ENCODE data around the gene SLC25A34.

SLC25A34 gene

DNA sequence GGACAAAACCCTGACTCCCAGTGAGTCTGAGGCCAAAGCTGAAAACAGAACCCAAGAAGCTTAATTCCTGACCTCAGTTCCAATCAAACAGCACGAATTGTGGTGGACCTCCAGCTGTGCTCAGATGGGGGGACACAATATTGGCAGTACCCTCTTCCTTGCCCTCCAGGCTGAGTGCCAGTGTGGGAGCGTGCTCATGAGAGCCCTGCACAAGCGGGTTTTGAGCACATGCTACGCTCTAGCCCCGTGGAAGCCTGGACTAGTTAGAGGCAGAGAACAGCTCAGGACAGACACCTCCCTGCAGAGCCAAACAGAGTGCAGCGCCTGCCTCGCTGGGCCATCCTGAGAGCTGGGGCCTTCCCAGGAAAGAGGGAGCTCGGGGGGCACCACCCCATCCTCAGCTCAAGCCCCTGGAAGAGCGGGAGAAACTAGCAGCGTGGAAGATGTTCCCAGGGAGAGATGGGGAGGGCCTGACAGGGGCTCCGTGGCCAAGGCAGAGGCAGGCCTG lies 2.8 kb upstream of the SLC25A34 start:
- DNase-seq (ENCODE audit: low read depth in 2 of 2): no peak

DNA sequence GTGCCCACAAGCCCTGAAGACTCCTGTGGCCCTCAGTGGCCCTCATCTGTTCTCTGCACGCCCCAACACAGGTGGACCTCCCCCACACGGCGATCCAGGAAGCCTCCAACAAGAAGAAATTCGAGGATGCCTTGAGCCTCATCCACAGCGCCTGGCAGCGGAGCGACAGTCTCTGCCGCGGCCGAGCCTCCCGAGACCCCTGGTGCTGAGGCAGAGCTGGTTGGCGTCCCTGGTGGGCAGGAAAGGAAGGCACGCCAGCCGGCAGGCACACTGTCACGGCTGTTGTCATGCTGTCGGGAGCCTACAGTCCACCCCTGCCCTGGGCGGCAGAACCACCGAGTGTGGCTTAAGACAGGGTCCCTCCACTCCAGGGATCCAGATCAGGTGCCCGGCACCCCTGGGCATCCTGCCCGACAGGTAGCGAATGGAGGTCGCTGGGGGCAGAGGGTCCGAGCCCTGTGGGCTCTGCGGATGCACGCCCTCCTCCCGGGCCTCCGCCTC lies 2.3 kb upstream of the SLC25A34 start:
- DNase-seq (ENCODE audit: low read depth in 2 of 2): no peak

DNA sequence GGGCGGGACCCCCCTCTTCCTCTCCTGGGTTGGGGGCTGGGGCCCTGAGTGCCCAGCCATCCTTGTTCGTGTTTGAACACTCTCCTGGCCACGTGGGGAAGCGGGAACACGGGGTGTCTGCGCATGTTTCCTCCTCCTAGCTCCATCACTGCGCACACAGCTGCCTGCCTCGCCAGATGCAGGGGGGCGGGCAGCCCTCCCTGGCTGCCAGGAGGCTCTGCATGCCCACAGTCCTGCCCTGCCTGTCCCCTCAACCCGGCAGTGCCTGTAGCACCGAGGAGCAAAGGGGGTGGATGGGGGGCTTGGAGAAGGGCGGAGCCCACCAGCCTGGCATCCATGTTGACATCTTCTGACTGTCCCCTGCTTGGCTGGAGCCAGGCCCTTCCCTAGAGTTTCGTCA lies 1.8 kb upstream of the SLC25A34 start:
- no peak for DNase-seq (ENCODE audit: low read depth in 2 of 2)

DNA sequence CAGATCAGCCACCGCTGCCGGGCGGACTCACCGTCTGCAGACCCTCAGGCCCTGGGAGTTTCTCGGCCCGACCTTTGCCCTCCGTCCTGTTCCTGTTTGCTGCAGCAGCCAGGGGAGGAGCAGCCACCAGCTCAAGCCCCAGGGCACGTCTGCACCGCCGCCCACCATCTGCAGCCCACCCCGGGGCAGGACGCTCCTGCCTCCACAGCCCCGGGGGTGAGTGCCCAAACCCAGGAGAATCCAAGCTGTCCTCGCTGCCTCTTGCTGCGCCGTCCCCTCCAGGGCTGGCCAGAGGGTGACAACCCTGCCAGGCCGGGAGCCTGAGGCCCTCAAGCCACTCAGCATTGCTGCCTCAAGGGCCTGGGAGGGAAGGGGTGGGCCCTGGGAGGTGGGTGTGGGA lies 1.2 kb upstream of the SLC25A34 start:
- DNase-seq (ENCODE audit: low read depth in 2 of 2): no peak

DNA sequence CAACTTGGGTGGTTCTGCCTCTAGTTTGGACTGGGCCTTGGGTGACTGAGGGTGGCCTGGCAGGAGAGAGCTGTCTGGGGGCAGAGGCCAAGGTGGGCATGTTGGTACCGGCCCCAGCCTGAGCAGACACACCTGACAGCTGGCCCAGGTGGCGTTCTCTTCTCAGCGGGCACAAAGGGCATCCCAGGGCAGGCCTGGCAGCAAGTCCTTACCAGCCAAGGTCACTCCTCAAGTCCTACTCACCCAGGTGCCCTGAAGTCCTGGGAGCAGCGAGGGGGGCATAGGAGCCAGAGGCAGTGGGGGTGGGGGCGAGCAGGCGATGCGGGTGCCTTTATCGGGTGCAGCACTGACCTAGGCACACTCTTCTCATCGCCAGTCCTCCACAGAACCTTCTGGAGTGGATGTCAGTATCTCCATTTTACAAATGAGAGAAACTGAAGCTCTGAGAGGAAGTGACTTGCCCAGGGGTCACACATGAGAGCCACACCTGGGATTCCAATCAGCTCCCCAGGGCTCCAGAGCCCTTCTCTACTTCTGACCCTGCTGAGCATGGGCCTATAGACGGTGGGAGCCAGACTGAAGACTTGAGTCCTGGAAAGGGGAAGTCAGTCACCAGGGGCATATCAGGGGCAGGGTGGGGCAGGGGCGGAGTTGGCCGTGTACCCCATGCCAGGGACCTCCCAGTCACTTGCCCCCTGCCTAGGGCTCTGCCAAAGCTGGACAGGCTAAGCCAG lies 587 bp upstream of the SLC25A34 start:
- no peak for DNase-seq (ENCODE audit: low read depth in 2 of 2)

DNA sequence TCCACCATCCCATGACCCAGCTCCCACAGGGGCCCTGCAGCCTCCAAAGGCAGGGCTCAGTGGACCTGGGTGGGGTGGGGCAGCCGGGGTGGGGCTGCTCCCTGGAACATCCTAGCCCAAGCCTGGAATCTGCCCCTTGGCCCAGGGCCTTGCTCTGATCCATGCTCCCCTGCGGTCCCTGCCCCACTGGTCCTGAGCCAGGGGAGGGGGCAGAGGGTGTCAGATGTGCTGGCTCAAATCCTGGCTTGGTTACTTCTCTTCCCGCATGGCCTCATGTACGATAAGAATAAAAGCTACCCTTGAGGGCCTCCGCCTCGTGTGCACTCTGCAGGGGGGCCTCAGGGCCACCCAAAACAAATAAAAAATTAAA lies 819 bp downstream of the SLC25A34 start:
- no peak for DNase-seq (ENCODE audit: low read depth in 2 of 2)

DNA sequence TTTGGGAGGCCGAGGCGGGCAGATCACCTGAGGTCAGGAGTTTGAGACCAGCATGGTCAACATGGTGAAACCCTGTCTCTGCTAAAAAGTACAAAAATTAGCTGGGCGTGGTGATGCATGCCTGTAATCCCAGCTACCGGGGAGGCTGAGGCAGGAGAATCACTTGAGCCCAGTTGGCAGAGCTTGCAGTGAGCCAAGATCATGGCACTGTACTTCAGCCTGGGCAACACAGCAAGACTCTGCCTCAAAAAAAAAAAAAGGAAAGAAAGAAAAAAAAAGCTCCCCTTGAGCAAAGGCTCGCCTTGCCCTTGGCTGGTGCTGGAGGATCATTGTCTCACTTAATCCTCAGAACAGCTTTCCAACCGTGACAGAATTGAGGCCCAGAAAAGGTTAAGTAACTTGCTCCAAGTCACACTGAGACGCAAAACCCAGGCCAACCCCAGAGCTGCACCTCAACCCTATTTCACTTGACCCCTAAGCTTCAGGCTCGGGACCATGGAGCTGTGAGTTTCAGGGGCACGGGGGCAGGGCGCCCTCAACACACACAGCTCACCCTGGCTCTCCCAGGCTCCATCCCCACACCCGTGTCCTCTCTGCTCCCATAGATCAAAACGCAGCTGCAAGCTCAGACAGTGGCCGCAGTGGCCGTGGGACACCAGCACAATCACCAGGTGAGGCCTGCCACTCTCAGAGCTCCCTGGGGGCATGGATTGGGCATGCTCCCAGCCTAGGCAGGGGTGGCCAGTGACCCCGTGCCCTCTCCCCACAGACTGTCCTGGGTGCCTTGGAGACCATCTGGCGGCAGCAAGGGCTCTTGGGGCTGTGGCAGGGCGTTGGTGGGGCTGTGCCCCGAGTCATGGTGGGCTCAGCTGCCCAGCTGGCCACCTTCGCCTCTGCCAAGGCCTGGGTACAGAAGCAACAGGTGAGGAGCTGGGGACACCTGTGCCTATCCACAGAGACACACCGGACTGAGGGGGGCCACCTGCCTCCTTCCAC lies 1.6 kb downstream of the SLC25A34 start:
- DNase-seq (ENCODE audit: low read depth in 2 of 2): no peak

DNA sequence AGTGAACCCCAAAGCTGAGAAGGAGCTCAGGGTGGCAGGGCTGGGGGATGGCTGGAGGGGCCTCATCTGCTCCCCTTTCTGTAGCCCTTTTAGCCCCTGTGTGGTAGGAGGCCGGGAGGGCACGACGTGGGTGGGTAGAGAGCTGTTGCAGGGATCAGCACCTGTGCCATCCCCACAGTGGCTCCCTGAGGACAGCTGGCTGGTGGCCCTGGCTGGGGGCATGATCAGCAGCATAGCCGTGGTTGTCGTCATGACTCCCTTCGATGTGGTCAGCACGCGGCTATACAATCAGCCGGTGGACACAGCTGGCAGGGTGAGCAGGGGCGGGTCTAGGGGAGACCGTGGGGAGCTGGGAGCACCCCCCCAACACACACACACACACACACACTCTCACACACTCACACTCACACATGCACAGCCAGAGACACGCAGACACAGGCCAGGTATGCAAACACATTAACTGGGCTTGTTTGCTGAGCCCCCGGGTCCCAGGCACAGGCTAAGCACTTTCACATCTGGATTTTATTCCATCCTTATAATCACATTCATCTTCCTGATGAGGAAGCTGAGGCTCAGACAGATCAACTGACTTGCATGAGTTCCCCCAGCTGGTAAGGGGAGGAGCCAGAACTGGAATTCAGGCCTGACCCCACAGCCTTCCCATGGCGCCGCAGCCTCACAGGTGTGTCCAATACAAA lies 2.5 kb downstream of the SLC25A34 start:
- DNase-seq (ENCODE audit: low read depth in 2 of 2): no peak

DNA sequence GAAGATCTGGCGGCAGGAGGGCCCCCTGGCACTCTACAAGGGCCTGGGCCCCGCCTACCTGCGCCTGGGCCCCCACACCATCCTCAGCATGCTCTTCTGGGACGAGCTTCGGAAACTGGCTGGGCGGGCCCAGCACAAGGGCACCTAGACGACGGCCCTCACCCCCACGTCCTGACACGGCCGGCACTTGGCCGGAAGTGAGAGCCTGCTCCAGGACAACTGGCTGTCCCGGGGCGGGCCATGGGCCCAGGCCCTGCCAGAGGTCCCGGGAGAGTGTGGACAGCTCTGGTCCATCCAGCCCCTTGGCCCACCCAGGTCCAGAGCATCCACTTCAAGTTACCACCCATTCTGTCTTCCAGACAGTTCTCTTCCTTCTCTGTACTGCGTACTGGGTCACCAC lies 3.2 kb downstream of the SLC25A34 start:
- no peak for DNase-seq (ENCODE audit: low read depth in 2 of 2)

DNA sequence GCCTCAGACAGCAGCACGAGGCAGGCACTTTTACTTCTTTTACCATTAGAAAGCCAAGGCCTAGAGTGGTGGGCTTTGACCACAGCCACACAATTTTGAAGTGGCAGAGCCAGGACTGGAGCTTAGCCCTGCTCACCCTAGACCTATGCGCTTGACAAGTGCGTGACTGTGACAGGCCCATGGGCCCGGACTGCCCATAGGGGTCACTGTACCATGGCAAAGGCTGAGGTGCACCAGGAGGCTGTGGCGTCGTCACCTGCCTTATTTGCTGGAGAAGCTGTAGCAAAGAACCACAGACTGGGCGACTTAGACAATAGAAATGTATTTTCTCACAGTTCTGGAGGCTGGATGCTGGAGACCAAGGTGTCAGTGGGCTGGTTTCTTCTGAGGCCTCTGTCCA lies 3.7 kb downstream of the SLC25A34 start:
- no peak for DNase-seq (ENCODE audit: low read depth in 2 of 2)

DNA sequence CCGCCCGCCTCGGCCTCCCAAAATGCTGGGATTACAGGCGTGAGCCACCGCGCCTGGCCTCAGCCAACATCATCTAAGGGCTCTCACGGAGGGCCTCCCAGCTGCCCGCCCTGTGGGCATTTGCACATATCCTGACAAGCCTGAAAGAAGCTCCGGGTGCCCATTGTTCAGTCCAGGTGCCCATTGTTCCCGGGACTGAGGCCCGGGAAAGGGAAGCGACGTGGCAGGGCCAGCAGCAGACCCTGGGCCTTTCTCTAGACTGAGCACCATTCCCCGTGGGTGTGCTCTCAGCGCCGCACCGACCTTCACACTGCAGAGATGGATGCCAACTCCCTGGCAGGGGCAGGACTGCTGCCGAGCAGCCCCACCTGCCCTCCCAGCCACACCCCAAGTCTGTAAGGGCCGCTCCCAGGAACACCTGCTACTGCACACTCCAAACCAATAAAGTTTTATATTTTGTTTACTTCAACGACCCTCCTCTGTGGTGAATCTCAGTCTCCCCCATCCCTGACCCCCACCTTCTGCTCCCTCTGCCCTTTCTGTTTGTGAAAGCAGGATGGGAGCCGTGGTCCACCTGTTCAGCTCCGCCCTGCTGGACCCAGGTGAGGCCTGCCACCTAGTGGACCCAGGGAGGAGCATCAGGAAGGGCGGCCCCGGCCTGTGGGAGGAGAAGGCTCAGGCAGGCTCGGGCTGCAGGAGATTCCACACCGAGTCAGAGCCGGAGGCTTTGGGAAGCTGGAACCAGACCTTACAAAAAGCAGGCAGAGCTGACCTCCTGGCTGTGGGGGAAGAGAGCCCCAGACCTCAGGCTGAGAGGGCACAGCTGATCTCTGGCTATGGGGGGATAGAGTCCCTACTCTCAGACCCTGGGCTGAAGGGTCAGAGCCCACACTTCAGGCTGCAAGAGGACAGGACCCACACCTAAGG lies 5.1 kb downstream of the SLC25A34 start:
- DNase-seq (ENCODE audit: low read depth in 2 of 2): peak; percentile 44 to 60

DNA sequence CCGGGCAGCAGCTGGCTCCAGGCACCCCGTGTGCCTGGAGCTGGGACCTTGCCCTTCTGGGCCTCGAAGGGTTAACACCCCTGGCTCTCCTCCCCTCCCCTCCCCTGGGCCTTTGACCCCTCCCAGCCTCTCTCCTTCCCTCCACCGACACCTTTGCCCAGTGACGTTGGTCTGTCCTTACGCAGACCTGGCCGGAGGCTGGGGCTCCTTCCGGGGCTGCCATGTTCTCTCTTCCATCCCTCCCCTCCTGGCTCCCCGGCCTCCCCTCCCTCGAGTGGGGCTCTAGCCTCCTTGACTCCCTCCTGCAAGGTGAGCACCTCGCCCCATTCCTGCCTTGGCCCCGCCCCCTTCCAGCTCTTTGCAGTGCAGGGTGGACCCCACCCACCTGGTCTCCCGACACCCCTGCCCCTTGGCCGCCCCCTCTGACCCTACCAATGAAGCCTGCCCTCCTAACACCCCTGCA lies 6.3 kb downstream of the SLC25A34 start, which contains the start of gene TMEM82:
Gene TMEM82, plus strand, starts transcription at position 161 of the 463 bp plus-strand sequence. Its CDS starts 61 bp downstream, at position 222.
- no peak for DNase-seq (ENCODE audit: low read depth in 2 of 2)

DNA sequence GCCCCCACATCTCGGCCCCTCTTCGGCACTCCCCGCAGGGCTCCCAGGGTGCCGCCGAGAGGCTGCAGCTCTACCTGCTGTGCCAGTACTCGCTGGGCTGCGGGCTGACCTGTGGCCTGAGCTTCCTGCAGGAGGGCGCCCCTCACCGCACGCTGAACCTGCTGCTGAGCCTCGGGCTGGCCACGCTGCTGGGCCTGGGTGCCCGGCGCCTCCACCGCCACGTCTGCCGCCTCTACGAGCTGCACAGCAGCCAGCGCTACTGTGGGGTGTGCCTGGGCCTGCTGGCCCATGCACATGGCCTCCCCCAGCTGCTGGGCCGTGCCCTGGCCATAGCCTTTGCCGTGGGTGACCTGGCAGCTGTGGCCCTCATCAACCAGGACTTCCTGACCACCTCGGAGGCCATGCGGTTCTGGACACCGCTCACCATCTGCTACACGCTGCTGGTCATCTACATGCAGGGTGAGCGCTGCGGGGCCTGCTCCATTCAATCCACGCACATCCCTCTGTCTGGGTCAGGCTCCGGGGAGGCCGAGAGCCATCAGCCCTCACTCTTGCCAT lies 8.1 kb downstream of the SLC25A34 start:
- DNase-seq (ENCODE audit: low read depth in 2 of 2): no peak

DNA sequence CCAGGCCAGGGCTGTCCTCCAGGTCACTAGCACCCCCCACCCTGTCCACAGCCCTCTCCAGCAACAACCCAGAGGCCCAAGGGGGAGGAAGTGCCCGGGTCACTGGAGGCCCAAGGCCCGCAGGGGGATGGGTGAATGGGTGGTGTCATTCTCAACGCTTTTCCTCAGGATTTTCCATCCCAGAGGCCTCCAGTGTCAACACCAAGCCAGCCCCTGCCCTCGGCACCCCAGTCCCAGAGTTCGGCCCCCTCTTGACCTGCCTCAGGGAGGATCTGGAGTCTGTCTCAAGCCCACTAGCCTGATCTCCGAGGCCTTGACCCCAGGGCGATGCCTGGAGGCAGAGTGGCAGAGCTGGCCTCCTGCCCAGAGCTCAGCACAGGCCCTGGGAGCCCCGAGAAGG lies 11.3 kb downstream of the SLC25A34 start:
- no peak for DNase-seq (ENCODE audit: low read depth in 2 of 2)

DNA sequence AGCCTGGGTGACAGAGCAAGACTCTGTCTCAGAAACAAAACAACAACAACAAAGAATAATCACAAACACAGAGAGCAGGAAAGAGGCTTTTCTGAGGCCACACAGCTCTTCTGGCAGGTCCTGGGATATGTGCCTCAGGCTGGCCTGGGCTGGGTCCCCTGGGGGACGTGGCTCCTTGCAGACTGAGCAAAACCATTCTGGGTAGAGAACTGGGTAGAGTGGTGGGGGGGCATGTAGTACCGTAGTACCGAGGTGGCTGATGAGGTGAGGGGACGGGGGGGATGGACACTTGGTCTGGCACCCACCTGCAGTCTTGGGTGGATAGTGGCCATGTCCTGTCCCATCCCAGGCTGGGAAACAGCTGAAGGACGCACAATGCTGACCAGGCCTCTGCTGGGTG lies 12.2 kb downstream of the SLC25A34 start:
- no peak for DNase-seq (ENCODE audit: low read depth in 2 of 2)

DNA sequence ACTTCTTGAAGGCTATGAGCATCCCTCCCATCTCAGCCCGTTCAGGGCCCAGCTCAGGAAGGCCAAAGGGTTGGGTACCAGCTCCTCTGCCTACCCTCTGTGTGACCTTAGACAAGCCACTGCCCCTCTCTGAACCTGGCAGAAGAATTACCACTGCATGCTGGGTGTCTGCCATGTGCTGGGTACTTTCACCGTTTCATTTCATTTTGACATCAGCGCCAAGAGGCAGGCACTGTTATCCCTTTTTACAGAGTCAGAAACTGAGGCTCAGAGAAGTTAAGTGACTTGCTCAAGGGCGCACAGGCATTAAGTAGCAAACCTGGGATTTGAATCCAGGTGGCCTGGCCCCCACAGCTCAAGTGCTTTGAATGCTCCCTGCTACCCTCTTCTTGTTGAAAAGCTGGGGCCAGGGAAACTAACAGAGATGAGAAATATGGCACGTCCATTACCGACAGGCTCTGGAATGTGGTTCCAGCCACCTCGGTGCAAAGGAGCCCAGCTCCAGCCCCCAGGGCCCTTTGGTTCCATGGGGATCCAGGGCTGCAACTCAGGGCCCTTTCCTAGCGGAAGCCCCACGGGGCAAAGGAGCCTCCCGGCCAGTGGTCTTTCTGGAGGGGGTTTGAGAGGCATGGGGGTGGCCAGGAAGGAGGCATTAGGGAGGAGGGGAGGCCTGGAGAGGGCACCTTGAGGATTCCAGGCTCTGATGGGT lies 12.8 kb downstream of the SLC25A34 start:
- DNase-seq (ENCODE audit: low read depth in 2 of 2): no peak

DNA sequence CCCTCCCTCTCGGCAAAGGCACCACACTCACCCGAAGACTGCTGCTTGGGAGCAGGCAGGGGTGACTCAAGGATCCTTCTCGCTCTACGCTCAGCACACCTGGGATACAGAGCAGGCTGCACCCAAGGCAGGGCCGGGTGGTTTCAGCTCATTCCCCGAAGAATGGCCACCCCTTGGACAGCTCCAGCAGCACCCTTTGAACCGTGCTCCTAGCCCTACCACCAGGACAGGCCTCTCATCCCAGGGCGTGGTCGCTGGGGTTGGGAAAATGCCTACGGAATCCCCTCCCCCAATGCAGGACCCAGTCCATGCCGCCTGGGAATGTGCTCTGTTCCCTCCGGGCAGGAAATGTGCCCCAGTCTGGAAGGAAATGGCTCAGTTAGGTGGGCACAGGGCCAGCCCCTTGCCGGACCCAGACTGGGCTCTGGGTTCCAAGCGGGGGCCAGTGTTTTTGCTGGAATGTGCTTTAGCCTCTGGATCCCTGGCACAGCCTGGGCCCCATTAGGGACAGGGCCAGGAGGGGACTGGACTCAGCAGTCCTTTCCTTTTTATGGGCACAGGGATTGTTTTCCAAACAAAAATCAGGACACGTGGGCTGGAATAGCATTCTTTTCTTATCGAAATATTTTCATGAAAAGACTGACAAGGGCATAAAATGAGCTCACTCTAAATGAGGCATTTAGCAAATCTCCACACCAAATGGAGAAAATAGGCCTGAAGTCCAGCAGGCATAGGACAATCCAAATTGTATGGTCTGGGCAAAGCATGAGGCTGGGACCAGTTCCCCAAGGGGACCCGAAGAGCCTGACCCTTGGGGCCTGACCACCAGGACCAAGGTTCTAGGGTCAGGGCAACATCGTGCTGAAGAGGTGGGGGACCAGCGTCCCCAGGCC lies 13.6 kb downstream of the SLC25A34 start:
- no peak for DNase-seq (ENCODE audit: low read depth in 2 of 2)

DNA sequence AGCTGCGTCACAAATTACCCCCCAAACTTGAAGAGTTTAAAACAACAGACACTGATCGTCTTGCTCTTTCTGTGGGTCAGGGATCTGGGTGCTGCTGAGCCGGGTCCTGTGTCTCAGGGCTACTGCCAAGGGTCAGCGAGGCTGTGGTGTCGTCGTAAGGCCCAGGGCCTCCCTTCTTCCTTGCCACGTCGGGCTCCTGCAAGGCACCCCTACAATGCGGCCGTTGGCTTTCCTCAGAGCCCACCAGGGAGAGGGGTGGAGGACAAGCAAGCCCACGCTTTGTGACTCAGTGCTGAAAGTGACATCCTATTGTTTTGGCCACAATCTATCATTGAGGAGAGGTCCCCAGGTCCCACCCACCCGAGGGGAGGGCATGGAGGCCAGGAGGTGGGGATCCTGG lies 14.9 kb downstream of the SLC25A34 start:
- no peak for DNase-seq (ENCODE audit: low read depth in 2 of 2)

DNA sequence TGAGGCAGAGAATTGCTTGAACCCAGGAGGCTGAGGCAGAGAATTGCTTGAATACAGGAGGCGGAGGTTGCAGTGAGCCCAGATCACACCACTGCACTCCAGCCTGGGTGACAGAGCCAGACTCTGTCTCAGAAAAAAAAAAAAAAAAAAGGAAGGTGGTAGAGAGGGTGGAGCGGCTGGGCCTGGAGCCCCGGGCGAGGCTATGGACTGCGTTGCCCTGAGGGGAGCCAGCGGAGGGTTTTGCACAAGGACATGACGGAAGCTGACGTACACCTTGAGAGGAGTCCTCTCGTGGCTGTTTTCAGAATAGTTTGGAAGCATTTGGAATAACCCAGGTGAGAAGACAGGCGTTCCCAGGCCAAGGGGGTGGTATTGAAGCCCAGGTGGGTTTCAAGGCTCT lies 15.7 kb downstream of the SLC25A34 start:
- DNase-seq (ENCODE audit: low read depth in 2 of 2): no peak
